NT2/D1 (cell line): Measurements from ENCODE around the gene CAPN12.
"Not testable (repeated sequence)": the region's sequence is repeated elsewhere in the genome, so short reads cannot be mapped to it uniquely, and the experiment has no call there.

Experiments
- YY1 ChIP-seq: IDR thresholded peaks from 2 replicates; pipeline ENCODE4 v1.6.1; 2011; ENCODE audit not compliant: insufficient read length, insufficient read depth
- ZNF274 ChIP-seq: IDR thresholded peaks from 2 replicates; pipeline ENCODE4 v1.6.1; 2011; ENCODE audit warnings: mild to moderate bottlenecking, low read depth, low read length

DNA sequence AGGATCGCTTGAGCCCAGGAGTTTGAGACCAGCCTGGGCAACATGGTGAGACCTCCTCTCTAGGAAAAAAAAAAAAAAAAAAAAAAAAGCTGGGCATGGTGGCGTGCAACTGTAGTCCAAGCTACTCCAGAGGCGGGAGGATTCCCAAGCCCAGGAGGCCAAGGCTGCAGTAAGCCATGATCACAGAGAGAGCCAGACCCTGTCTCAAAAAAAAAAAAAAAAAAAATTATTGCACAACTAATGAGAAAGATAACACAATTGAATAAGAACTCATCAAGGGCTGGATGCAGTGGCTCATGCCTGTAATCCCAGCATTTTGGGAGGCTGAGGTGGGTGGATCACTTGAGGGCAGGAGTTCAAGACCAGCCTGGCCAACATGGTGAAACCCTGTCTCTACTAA lies 41.8 kb upstream of the CAPN12 start:
- not testable (repeated sequence) for TF ChIP-seq YY1, ZNF274
